Liver (tissue), 3 donors: ENCODE data around the gene CPSF4L.

Source experiments
- CTCF ChIP-seq: fragments of 150-350 bp; IDR thresholded peaks from 2 replicates; pipeline ENCODE4 v1.5.1; 2017; ENCODE audit warnings: improper control_type of control experiment, low read depth, low read length; ENCODE audit not compliant: missing input control
- EGR1 ChIP-seq, 2 donors: IDR thresholded peaks; 2 replicates each; pipeline ENCODE4 v1.6.1; 2016 to 2018; ENCODE audit warnings: antibody characterized with exemption in 2 of 2, low read depth in 2 of 2
- FOXA2 ChIP-seq: IDR thresholded peaks from 2 replicates; pipeline ENCODE4 v1.6.1; 2016; ENCODE audit warnings: antibody characterized with exemption
- GABPA ChIP-seq, 2 donors: IDR thresholded peaks in 1 of 2; conservative IDR thresholded peaks in 1 of 2; 2 replicates each; pipeline ENCODE4 v1.6.1; 2016; ENCODE audit warnings: antibody characterized with exemption in 2 of 2, mild to moderate bottlenecking in 1 of 2, moderate library complexity in 1 of 2
- HNF4G ChIP-seq: IDR thresholded peaks from 2 replicates; pipeline ENCODE4 v1.6.1; 2016; ENCODE audit warnings: antibody characterized with exemption
- JUND ChIP-seq, 2 donors: IDR thresholded peaks; 2 replicates each; pipeline ENCODE4 v1.6.1; 2016; ENCODE audit warnings: antibody characterized with exemption in 2 of 2
- NR2F2 ChIP-seq: IDR thresholded peaks from 2 replicates; pipeline ENCODE4 v1.6.1; 2016; ENCODE audit warnings: antibody characterized with exemption
- REST ChIP-seq: IDR thresholded peaks from 2 replicates; pipeline ENCODE4 v1.6.1; 2016; ENCODE audit warnings: antibody characterized with exemption, mild to moderate bottlenecking
- RXRA ChIP-seq, 2 donors: IDR thresholded peaks; 2 replicates each; pipeline ENCODE4 v1.6.1; 2017 to 2018; ENCODE audit warnings: antibody characterized with exemption in 2 of 2, mild to moderate bottlenecking in 1 of 2
- SP1 ChIP-seq: IDR thresholded peaks from 2 replicates; pipeline ENCODE4 v1.6.1; 2018; ENCODE audit warnings: antibody characterized with exemption, mild to moderate bottlenecking
- YY1 ChIP-seq: IDR thresholded peaks from 2 replicates; pipeline ENCODE4 v1.6.1; 2016; ENCODE audit warnings: antibody characterized with exemption, mild to moderate bottlenecking
- donor health status: healthy.
- donor health status: healthy.

GRCh38 chr17:73231395-73231794 lies 30.3 kb downstream of the CPSF4L start:
- TF ChIP-seq HNF4G: no peak
- TF ChIP-seq CTCF: no peak
- TF ChIP-seq RXRA (IDR thresholded peaks at IDR 0.05): no peak
- no peak for TF ChIP-seq JUND (IDR thresholded peaks at IDR 0.05)
- TF ChIP-seq SP1: no peak
- no peak for TF ChIP-seq GABPA (IDR thresholded peaks at IDR 0.05 in 1 of 2, conservative IDR thresholded peaks at IDR 0.05 in 1 of 2)
- TF ChIP-seq NR2F2: no peak
- TF ChIP-seq YY1: no peak
- TF ChIP-seq REST: no peak
- no peak for TF ChIP-seq EGR1 (IDR thresholded peaks at IDR 0.05; ENCODE audit: low read depth in 2 of 2)
- no peak for TF ChIP-seq FOXA2
